IMR-90 (cell line): ENCODE results near the gene TVP23C. TPM values are rescaled to one million over a fixed set of nuclear protein-coding genes. Genes with fewer than 3 reads are reported as not detected.

ENCODE experiments used
- ATAC-seq: fragments of 200-7000 bp; cut with Tn5 transposase; 2 replicates; pipeline ENCODE4 v1.9.1; 2020; ENCODE audit warnings: low read depth, mild to moderate bottlenecking, moderate library complexity
- BruUV-seq: library from RNA; stranded (reverse); fragments of 400-500 nt; replicated peaks from 2 replicates; lab custom pipeline; 2021; lab: Mats Ljungman, UMichigan
- CTCF ChIA-PET: fragments of 300-600 bp; formaldehyde crosslinking; extraction: SDS; loops from one replicate; lab custom pipeline; 2021; ENCODE audit warnings: antibody characterized with exemption; lab: Yijun Ruan, JAX
- POLR2A ChIA-PET: fragments of 300-600 bp; sonication (Branson Sonifier 250); formaldehyde crosslinking; loops from one replicate; lab custom pipeline; 2022; ENCODE audit warnings: antibody characterized with exemption; ENCODE audit not compliant: unreplicated experiment; lab: Charles Lee
- DNase-seq: peaks from one replicate; pipeline ENCODE4 v3.0.0; 2013
- H2AFZ ChIP-seq: replicated peaks from 2 replicates; pipeline ENCODE3; 2013; ENCODE audit warnings: low read length, mild to moderate bottlenecking; ENCODE audit not compliant: poor library complexity
- H2AK5ac ChIP-seq: 2 replicates; pipeline ENCODE4 v1.6.1; 2013; ENCODE audit warnings: low read depth, low read length, inconsistent platforms
- H2AK9ac ChIP-seq: replicated peaks from 2 replicates; pipeline ENCODE3; 2013; ENCODE audit warnings: mild to moderate bottlenecking, low read depth, low read length, moderate library complexity; ENCODE audit not compliant: poor library complexity
- H2BK120ac ChIP-seq: 2 replicates; pipeline ENCODE4 v1.6.1; 2013; ENCODE audit warnings: low read depth, low read length, inconsistent platforms
- H2BK15ac ChIP-seq: 3 replicates; pipeline ENCODE4 v1.6.1; 2013; ENCODE audit warnings: low read depth, low read length, inconsistent platforms
- H2BK20ac ChIP-seq: 2 replicates; pipeline ENCODE4 v1.6.1; 2013; ENCODE audit warnings: low read depth, mild to moderate bottlenecking, inconsistent platforms, low read length, moderate library complexity
- H2BK5ac ChIP-seq: 2 replicates; pipeline ENCODE4 v1.6.1; 2013; ENCODE audit warnings: mild to moderate bottlenecking, low read depth, low read length, inconsistent platforms; ENCODE audit not compliant: poor library complexity, severe bottlenecking
- H3K14ac ChIP-seq: replicated peaks from 2 replicates; pipeline ENCODE4 v1.6.1; 2013; ENCODE audit warnings: low read depth, low read length, inconsistent platforms
- H3K18ac ChIP-seq: 2 replicates; pipeline ENCODE4 v1.6.1; 2013; ENCODE audit warnings: low read depth, low read length, control low read depth
- H3K23ac ChIP-seq: 2 replicates; pipeline ENCODE4 v1.6.1; 2013; ENCODE audit warnings: low read depth, low read length, inconsistent platforms
- H3K27ac ChIP-seq: 2 replicates; pipeline ENCODE4 v1.5.1; 2013; ENCODE audit warnings: mild to moderate bottlenecking, control low read depth, low read length; ENCODE audit not compliant: insufficient read depth
- H3K27me3 ChIP-seq: 2 replicates; pipeline ENCODE4 v1.6.1; 2013; ENCODE audit warnings: low read length; ENCODE audit not compliant: control insufficient read depth, insufficient read depth
- H3K36me3 ChIP-seq: 2 replicates; pipeline ENCODE4 v1.6.1; 2013; ENCODE audit warnings: low read length, mixed read lengths; ENCODE audit not compliant: control insufficient read depth, insufficient read depth
- H3K4ac ChIP-seq: 2 replicates; pipeline ENCODE4 v1.6.1; 2013; ENCODE audit warnings: low read depth, low read length, inconsistent platforms
- H3K4me1 ChIP-seq: 2 replicates; pipeline ENCODE4 v1.6.1; 2013; ENCODE audit warnings: low read length, mixed read lengths; ENCODE audit not compliant: control insufficient read depth, insufficient read depth
- H3K4me2 ChIP-seq: 2 replicates; pipeline ENCODE4 v1.6.1; 2013; ENCODE audit warnings: low read depth, mild to moderate bottlenecking, control low read depth, low read length, moderate library complexity
- H3K4me3 ChIP-seq: 2 replicates; pipeline ENCODE4 v1.5.1; 2013; ENCODE audit warnings: low read depth, mild to moderate bottlenecking, control low read depth, low read length, moderate library complexity; ENCODE audit not compliant: insufficient read depth
- H3K56ac ChIP-seq: 2 replicates; pipeline ENCODE4 v1.6.1; 2013; ENCODE audit warnings: low read length, inconsistent platforms; ENCODE audit not compliant: insufficient read depth; ENCODE audit errors: extremely low read depth
- H3K79me1 ChIP-seq, 2 experiments: 2 replicates each; pipeline ENCODE4 v1.6.1; 2013; ENCODE audit warnings: low read length in 2 of 2, inconsistent platforms in 1 of 2, low read depth in 1 of 2
- H3K9ac ChIP-seq: 2 replicates; pipeline ENCODE4 v1.6.1; 2013; ENCODE audit warnings: low read depth, low read length, control low read depth
- H3K9me1 ChIP-seq: 2 replicates; pipeline ENCODE4 v1.6.1; 2013; ENCODE audit warnings: low read length, inconsistent platforms; ENCODE audit not compliant: insufficient read depth
- H3K9me3 ChIP-seq: 2 replicates; pipeline ENCODE4 v1.6.1; 2013; ENCODE audit warnings: low read length; ENCODE audit not compliant: control insufficient read depth, insufficient read depth
- H4K20me1 ChIP-seq: 2 replicates; pipeline ENCODE4 v1.6.1; 2013; ENCODE audit warnings: low read length, inconsistent platforms; ENCODE audit not compliant: insufficient read depth
- H4K5ac ChIP-seq: 2 replicates; pipeline ENCODE4 v1.6.1; 2013; ENCODE audit warnings: mild to moderate bottlenecking, low read depth, low read length, control low read depth
- H4K8ac ChIP-seq, 2 experiments: 2 replicates each; pipeline ENCODE4 v1.6.1; 2013; ENCODE audit warnings: low read depth in 2 of 2, low read length in 2 of 2, control low read depth in 1 of 2, inconsistent platforms in 1 of 2
- H4K91ac ChIP-seq: 2 replicates; pipeline ENCODE4 v1.6.1; 2013; ENCODE audit warnings: low read depth, low read length, inconsistent platforms; ENCODE audit not compliant: insufficient read depth
- CEBPB ChIP-seq: IDR thresholded peaks from 2 replicates; pipeline ENCODE4 v1.6.1; 2012; ENCODE audit warnings: low read depth, low read length, improper control_type of control experiment
- CHD1 ChIP-seq: IDR thresholded peaks from 2 replicates; pipeline ENCODE4 v1.6.1; 2012; ENCODE audit warnings: low read depth, low read length, improper control_type of control experiment
- ELK1 ChIP-seq: fragments of 150-350 bp; IDR thresholded peaks from 2 replicates; pipeline ENCODE4 v1.6.1; 2016; ENCODE audit warnings: low read depth, mild to moderate bottlenecking, low read length, moderate library complexity, borderline replicate concordance
- FOS ChIP-seq: fragments of 150-350 bp; IDR thresholded peaks from 2 replicates; pipeline ENCODE4 v1.6.1; 2016; ENCODE audit warnings: low read depth, low read length
- MXI1 ChIP-seq: IDR thresholded peaks from 2 replicates; pipeline ENCODE4 v1.6.1; 2012; ENCODE audit warnings: low read depth, mild to moderate bottlenecking, low read length, moderate library complexity, borderline replicate concordance
- POLR2A ChIP-seq: IDR thresholded peaks from 2 replicates; pipeline ENCODE4 v1.6.1; 2012; ENCODE audit warnings: mild to moderate bottlenecking, low read depth, low read length
- RCOR1 ChIP-seq: IDR thresholded peaks from 2 replicates; pipeline ENCODE4 v1.6.1; 2012; ENCODE audit warnings: mild to moderate bottlenecking, low read length, improper control_type of control experiment; ENCODE audit not compliant: insufficient replicate concordance
- WGBS, 2 experiments: methylation state at CpG; one replicate each; pipeline versions ENCODE4 v1.1.5 to v1.1.7; 2013; ENCODE audit warnings: missing lambda C conversion rate in 2 of 2; ENCODE audit not compliant: insufficient read length in 1 of 2; ENCODE audit errors: extremely low coverage in 2 of 2; 5-methylcytosine and 5-hydroxymethylcytosine counted together
- dilution Hi-C: fragments of 300-500 bp; cut with HindIII; formaldehyde crosslinking; loops from one replicate; pipeline ENCODE4 v1.14.3; 2018; ENCODE audit warnings: low sequenced_read_pairs; ENCODE audit not compliant: unreplicated experiment
- in situ Hi-C: fragments of 300-500 bp; cut with MboI; formaldehyde crosslinking; loops from 3 replicates; pipeline ENCODE4 v1.14.3; 2019; ENCODE audit warnings: low sequenced_read_pairs, inconsistent platforms, mixed read lengths
- intact Hi-C: fragments of 100-400 bp; cut with micrococcal nuclease; formaldehyde crosslinking; loops from 2 replicates; pipeline ENCODE4 v1.10.0; 2022
- polyA plus RNA-seq, 3 experiments: library from polyadenylated mRNA; depleted of rRNA; stranded (reverse); fragments of >200 nt; gene quantifications; 2 replicates each; pipeline ENCODE4 v1.2.3, GENCODE V29; 2012; ENCODE audit warnings: low replicate concordance in 1 of 3
- total RNA-seq: library from RNA; depleted of rRNA; stranded (reverse); fragments of >200 nt; gene quantifications from 2 replicates; pipeline ENCODE4 v1.2.3, GENCODE V29; 2012

The TVP23C gene
- total and polyA plus RNA-seq, 2 of the 4 experiments (the other 2 are of a cell fraction), result 7.5 to 12.0 TPM

- Histone ChIP-seq H4K91ac (no peak overlapping the region), H2AK9ac (no peak overlapping the region), H2AFZ (no peak overlapping the region), H3K23ac (no peak overlapping the region), H3K9me1 (peaks cover 30% of the 10 kb centered on the region), H4K20me1 (peaks cover 7% of the 10 kb centered on the region; the same call in 1 of the 2 replicates), H3K9me3 (peaks cover 6% of the 10 kb centered on the region; the same call in 1 of the 2 replicates), H3K56ac (no peak overlapping the region), H2BK20ac (0 out of 2 replicates have a peak overlapping the region, but pooled peaks have one; percentile 20), H4K8ac (no peak overlapping the region), H3K27ac (no peak overlapping the region), H2BK120ac (no peak overlapping the region), H2BK15ac (no peak overlapping the region), H2AK5ac (0 out of 2 replicates have a peak overlapping the region, but pooled peaks have one; percentile 8), H2BK5ac (no peak overlapping the region), H4K5ac (no peak overlapping the region), H3K36me3 (peaks cover 14% of the 10 kb centered on the region), H3K27me3 (no peaks in the 10 kb centered on the region), H3K4me1 (peaks cover 26% of the 10 kb centered on the region), H3K79me1 (peaks cover 20 to 52% of the 10 kb centered on the region in 2 experiments; a peak in 3 of 4 replicates), H3K4me2 (no peak overlapping the region), H3K14ac (no peak overlapping the region), H3K4me3 (no peak overlapping the region), H3K4ac (0 out of 2 replicates have a peak overlapping the region, but pooled peaks have one; percentile 6), H3K9ac (no peak overlapping the region), H3K18ac (no peak overlapping the region)
- ChIA-PET CTCF (no interaction called here), POLR2A (no interaction called here)
- DNase-seq, result no peak
- dilution Hi-C loops, result no loop called here
- no TSS peak for BruUV-seq
- TF ChIP-seq FOS (no peak), POLR2A (no peak), CHD1 (no peak), MXI1 (no peak), CEBPB (no peak), RCOR1 (no peak), ELK1 (no peak)
- intact Hi-C loops, result no loop called here
- in situ Hi-C loops, result no loop called here
- no CpG with 5 or more reads among the region's 4 CpGs for WGBS, 2 experiments
- ATAC-seq, result no peak
Observed at GRCh38 chr17:15512071-15512709, 51.1 kb downstream of the TVP23C start.
